Gastroesophageal sphincter (tissue), 3 donors: ENCODE measurements around the gene ZNRF4.

ENCODE experiments used
- EP300 ChIP-seq: sonication (generic); formaldehyde crosslinking; IDR thresholded peaks from one replicate; pipeline ENCODE4 v1.6.1; 2017; ENCODE audit warnings: antibody characterized with exemption, mild to moderate bottlenecking
- POLR2A ChIP-seq, 2 donors: fragments of 450-650 bp; IDR thresholded peaks; one replicate each; pipeline ENCODE4 v1.6.1; 2017; ENCODE audit warnings: antibody characterized with exemption in 2 of 2, mild to moderate bottlenecking in 2 of 2, moderate library complexity in 1 of 2
- POLR2AphosphoS5 ChIP-seq: sonication (generic); formaldehyde crosslinking; IDR thresholded peaks from one replicate; pipeline ENCODE4 v1.6.1; 2017; ENCODE audit warnings: antibody characterized with exemption
- TF ChIP-seq, protein P1 (sequence below), 4 experiments: fragments of 200-600 bp in 2 of 4; fragments of 450-650 bp in 2 of 4; sonication (generic) in 1 of 4; IDR thresholded peaks; one replicate each; pipeline ENCODE4 v1.5.1; 2017 to 2019; ENCODE audit warnings: antibody characterized with exemption in 4 of 4, mild to moderate bottlenecking in 2 of 4, moderate library complexity in 2 of 4

DNA sequence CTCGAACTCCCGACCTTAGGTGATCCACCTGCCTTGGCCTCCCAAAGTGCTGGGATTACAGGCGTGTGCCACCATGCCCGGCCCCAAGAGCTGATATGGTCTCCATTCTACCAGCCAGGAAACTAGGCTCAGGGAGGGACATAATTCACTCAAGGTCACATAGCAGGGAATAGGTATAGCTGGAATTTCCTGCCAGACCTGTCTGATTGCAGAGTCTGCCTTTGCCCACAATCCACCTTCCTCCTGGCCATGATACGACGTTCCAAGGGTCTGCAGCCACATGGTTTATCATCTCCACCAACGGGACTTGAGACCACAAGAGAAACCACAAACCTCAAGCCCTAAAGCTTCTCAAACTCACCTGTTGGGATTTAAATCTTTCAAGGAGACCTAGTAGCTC lies 32.0 kb downstream of the ZNRF4 start:
- TF ChIP-seq, protein P1, sequence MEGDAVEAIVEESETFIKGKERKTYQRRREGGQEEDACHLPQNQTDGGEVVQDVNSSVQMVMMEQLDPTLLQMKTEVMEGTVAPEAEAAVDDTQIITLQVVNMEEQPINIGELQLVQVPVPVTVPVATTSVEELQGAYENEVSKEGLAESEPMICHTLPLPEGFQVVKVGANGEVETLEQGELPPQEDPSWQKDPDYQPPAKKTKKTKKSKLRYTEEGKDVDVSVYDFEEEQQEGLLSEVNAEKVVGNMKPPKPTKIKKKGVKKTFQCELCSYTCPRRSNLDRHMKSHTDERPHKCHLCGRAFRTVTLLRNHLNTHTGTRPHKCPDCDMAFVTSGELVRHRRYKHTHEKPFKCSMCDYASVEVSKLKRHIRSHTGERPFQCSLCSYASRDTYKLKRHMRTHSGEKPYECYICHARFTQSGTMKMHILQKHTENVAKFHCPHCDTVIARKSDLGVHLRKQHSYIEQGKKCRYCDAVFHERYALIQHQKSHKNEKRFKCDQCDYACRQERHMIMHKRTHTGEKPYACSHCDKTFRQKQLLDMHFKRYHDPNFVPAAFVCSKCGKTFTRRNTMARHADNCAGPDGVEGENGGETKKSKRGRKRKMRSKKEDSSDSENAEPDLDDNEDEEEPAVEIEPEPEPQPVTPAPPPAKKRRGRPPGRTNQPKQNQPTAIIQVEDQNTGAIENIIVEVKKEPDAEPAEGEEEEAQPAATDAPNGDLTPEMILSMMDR (IDR thresholded peaks at IDR 0.05): no peak
- TF ChIP-seq POLR2A (IDR thresholded peaks at IDR 0.05): no peak
- no peak for TF ChIP-seq POLR2AphosphoS5
- no peak for TF ChIP-seq EP300
